IMR-90 (cell line): Measurements from ENCODE around the gene GPC6. TPM values are rescaled to one million over a fixed set of nuclear protein-coding genes. Genes with fewer than 3 reads are reported as not detected.

ENCODE experiments used
- ATAC-seq: fragments of 200-7000 bp; cut with Tn5 transposase; 2 replicates; pipeline ENCODE4 v1.9.1; 2020; ENCODE audit warnings: low read depth, mild to moderate bottlenecking, moderate library complexity
- BruUV-seq: library from RNA; stranded (reverse); fragments of 400-500 nt; replicated peaks from 2 replicates; lab custom pipeline; 2021; lab: Mats Ljungman, UMichigan
- CTCF ChIA-PET: fragments of 300-600 bp; formaldehyde crosslinking; extraction: SDS; loops from one replicate; lab custom pipeline; 2021; ENCODE audit warnings: antibody characterized with exemption; lab: Yijun Ruan, JAX
- POLR2A ChIA-PET: fragments of 300-600 bp; sonication (Branson Sonifier 250); formaldehyde crosslinking; loops from one replicate; lab custom pipeline; 2022; ENCODE audit warnings: antibody characterized with exemption; ENCODE audit not compliant: unreplicated experiment; lab: Charles Lee
- DNase-seq: peaks from one replicate; pipeline ENCODE4 v3.0.0; 2013
- H2AFZ ChIP-seq: replicated peaks from 2 replicates; pipeline ENCODE3; 2013; ENCODE audit warnings: low read length, mild to moderate bottlenecking; ENCODE audit not compliant: poor library complexity
- H2AK5ac ChIP-seq: 2 replicates; pipeline ENCODE4 v1.6.1; 2013; ENCODE audit warnings: low read depth, low read length, inconsistent platforms
- H2AK9ac ChIP-seq: replicated peaks from 2 replicates; pipeline ENCODE3; 2013; ENCODE audit warnings: mild to moderate bottlenecking, low read depth, low read length, moderate library complexity; ENCODE audit not compliant: poor library complexity
- H2BK120ac ChIP-seq: 2 replicates; pipeline ENCODE4 v1.6.1; 2013; ENCODE audit warnings: low read depth, low read length, inconsistent platforms
- H2BK15ac ChIP-seq: 3 replicates; pipeline ENCODE4 v1.6.1; 2013; ENCODE audit warnings: low read depth, low read length, inconsistent platforms
- H2BK20ac ChIP-seq: 2 replicates; pipeline ENCODE4 v1.6.1; 2013; ENCODE audit warnings: low read depth, mild to moderate bottlenecking, inconsistent platforms, low read length, moderate library complexity
- H2BK5ac ChIP-seq: 2 replicates; pipeline ENCODE4 v1.6.1; 2013; ENCODE audit warnings: mild to moderate bottlenecking, low read depth, low read length, inconsistent platforms; ENCODE audit not compliant: poor library complexity, severe bottlenecking
- H3K14ac ChIP-seq: replicated peaks from 2 replicates; pipeline ENCODE4 v1.6.1; 2013; ENCODE audit warnings: low read depth, low read length, inconsistent platforms
- H3K18ac ChIP-seq: 2 replicates; pipeline ENCODE4 v1.6.1; 2013; ENCODE audit warnings: low read depth, low read length, control low read depth
- H3K23ac ChIP-seq: 2 replicates; pipeline ENCODE4 v1.6.1; 2013; ENCODE audit warnings: low read depth, low read length, inconsistent platforms
- H3K27ac ChIP-seq: 2 replicates; pipeline ENCODE4 v1.5.1; 2013; ENCODE audit warnings: mild to moderate bottlenecking, control low read depth, low read length; ENCODE audit not compliant: insufficient read depth
- H3K27me3 ChIP-seq: 2 replicates; pipeline ENCODE4 v1.6.1; 2013; ENCODE audit warnings: low read length; ENCODE audit not compliant: control insufficient read depth, insufficient read depth
- H3K36me3 ChIP-seq: 2 replicates; pipeline ENCODE4 v1.6.1; 2013; ENCODE audit warnings: low read length, mixed read lengths; ENCODE audit not compliant: control insufficient read depth, insufficient read depth
- H3K4ac ChIP-seq: 2 replicates; pipeline ENCODE4 v1.6.1; 2013; ENCODE audit warnings: low read depth, low read length, inconsistent platforms
- H3K4me1 ChIP-seq: 2 replicates; pipeline ENCODE4 v1.6.1; 2013; ENCODE audit warnings: low read length, mixed read lengths; ENCODE audit not compliant: control insufficient read depth, insufficient read depth
- H3K4me2 ChIP-seq: 2 replicates; pipeline ENCODE4 v1.6.1; 2013; ENCODE audit warnings: low read depth, mild to moderate bottlenecking, control low read depth, low read length, moderate library complexity
- H3K4me3 ChIP-seq: 2 replicates; pipeline ENCODE4 v1.5.1; 2013; ENCODE audit warnings: low read depth, mild to moderate bottlenecking, control low read depth, low read length, moderate library complexity; ENCODE audit not compliant: insufficient read depth
- H3K56ac ChIP-seq: 2 replicates; pipeline ENCODE4 v1.6.1; 2013; ENCODE audit warnings: low read length, inconsistent platforms; ENCODE audit not compliant: insufficient read depth; ENCODE audit errors: extremely low read depth
- H3K79me1 ChIP-seq, 2 experiments: 2 replicates each; pipeline ENCODE4 v1.6.1; 2013; ENCODE audit warnings: low read length in 2 of 2, inconsistent platforms in 1 of 2, low read depth in 1 of 2
- H3K9ac ChIP-seq: 2 replicates; pipeline ENCODE4 v1.6.1; 2013; ENCODE audit warnings: low read depth, low read length, control low read depth
- H3K9me1 ChIP-seq: 2 replicates; pipeline ENCODE4 v1.6.1; 2013; ENCODE audit warnings: low read length, inconsistent platforms; ENCODE audit not compliant: insufficient read depth
- H3K9me3 ChIP-seq: 2 replicates; pipeline ENCODE4 v1.6.1; 2013; ENCODE audit warnings: low read length; ENCODE audit not compliant: control insufficient read depth, insufficient read depth
- H4K20me1 ChIP-seq: 2 replicates; pipeline ENCODE4 v1.6.1; 2013; ENCODE audit warnings: low read length, inconsistent platforms; ENCODE audit not compliant: insufficient read depth
- H4K5ac ChIP-seq: 2 replicates; pipeline ENCODE4 v1.6.1; 2013; ENCODE audit warnings: mild to moderate bottlenecking, low read depth, low read length, control low read depth
- H4K8ac ChIP-seq, 2 experiments: 2 replicates each; pipeline ENCODE4 v1.6.1; 2013; ENCODE audit warnings: low read depth in 2 of 2, low read length in 2 of 2, control low read depth in 1 of 2, inconsistent platforms in 1 of 2
- H4K91ac ChIP-seq: 2 replicates; pipeline ENCODE4 v1.6.1; 2013; ENCODE audit warnings: low read depth, low read length, inconsistent platforms; ENCODE audit not compliant: insufficient read depth
- BHLHE40 ChIP-seq: fragments of 150-350 bp; IDR thresholded peaks from 2 replicates; pipeline ENCODE4 v1.6.1; 2016; ENCODE audit warnings: mild to moderate bottlenecking, low read depth, low read length
- CEBPB ChIP-seq: IDR thresholded peaks from 2 replicates; pipeline ENCODE4 v1.6.1; 2012; ENCODE audit warnings: low read depth, low read length, improper control_type of control experiment
- RAD21 ChIP-seq: IDR thresholded peaks from 2 replicates; pipeline ENCODE4 v1.6.1; 2012; ENCODE audit warnings: low read length, improper control_type of control experiment
- WGBS, 2 experiments: methylation state at CpG; one replicate each; pipeline versions ENCODE4 v1.1.5 to v1.1.7; 2013; ENCODE audit warnings: missing lambda C conversion rate in 2 of 2; ENCODE audit not compliant: insufficient read length in 1 of 2; ENCODE audit errors: extremely low coverage in 2 of 2; 5-methylcytosine and 5-hydroxymethylcytosine counted together
- dilution Hi-C: fragments of 300-500 bp; cut with HindIII; formaldehyde crosslinking; loops from one replicate; pipeline ENCODE4 v1.14.3; 2018; ENCODE audit warnings: low sequenced_read_pairs; ENCODE audit not compliant: unreplicated experiment
- in situ Hi-C: fragments of 300-500 bp; cut with MboI; formaldehyde crosslinking; loops from 3 replicates; pipeline ENCODE4 v1.14.3; 2019; ENCODE audit warnings: low sequenced_read_pairs, inconsistent platforms, mixed read lengths
- intact Hi-C: fragments of 100-400 bp; cut with micrococcal nuclease; formaldehyde crosslinking; loops from 2 replicates; pipeline ENCODE4 v1.10.0; 2022
- polyA plus RNA-seq, 3 experiments: library from polyadenylated mRNA; depleted of rRNA; stranded (reverse); fragments of >200 nt; gene quantifications; 2 replicates each; pipeline ENCODE4 v1.2.3, GENCODE V29; 2012; ENCODE audit warnings: low replicate concordance in 1 of 3
- total RNA-seq: library from RNA; depleted of rRNA; stranded (reverse); fragments of >200 nt; gene quantifications from 2 replicates; pipeline ENCODE4 v1.2.3, GENCODE V29; 2012
- TF ChIP-seq, protein P1 (sequence below): conservative IDR thresholded peaks from 2 replicates; pipeline ENCODE4 v1.5.1; 2012; ENCODE audit warnings: mild to moderate bottlenecking, low read depth, low read length, improper control_type of control experiment

GPC6 gene
- total and polyA plus RNA-seq, 2 of the 4 experiments (the other 2 are of a cell fraction): 14.9 to 39.4 TPM

DNA sequence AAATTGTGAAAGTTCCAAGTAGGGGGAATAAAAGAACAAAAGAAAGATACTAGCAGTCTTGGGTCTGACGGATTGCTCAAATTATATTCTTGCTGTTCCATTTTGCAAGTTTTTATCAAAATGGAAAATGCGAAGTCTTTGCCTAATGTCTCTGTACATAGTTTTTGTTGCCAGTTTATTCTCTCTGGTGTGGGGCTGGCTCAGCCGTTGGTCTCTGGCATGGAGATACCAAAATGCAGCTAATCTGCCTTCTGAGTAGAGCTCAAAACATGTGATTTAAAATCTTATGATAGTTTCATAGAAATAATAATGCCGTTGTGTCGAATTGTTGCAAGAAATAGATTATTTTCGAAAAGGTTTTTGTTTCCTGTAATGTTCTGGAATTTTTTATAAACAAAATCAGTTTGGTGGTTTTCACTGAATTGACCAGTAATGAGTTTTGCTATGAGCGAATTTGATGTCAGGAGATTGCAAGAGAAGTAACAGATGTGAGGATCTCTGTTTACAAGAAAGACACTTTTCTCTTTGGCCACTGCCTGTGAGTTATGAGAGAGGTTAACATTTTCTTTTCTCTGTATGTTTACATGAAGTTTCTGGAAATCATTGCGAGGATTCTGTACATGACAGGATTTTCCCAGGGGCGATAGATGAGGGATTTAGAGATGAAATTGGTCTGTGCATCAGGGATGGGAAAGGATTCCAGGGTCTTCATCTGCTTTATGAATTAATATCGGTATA, 1105.9 kb downstream of the GPC6 start:
- POLR2A ChIA-PET: no interaction called here

More for the DNA sequence above, 1105.9 kb downstream of the GPC6 start:
- peaks cover 6% of the 10 kb centered on the region for H3K9me1 ChIP-seq
- no peaks in the 10 kb centered on the region for H3K27me3 ChIP-seq
- H3K27ac ChIP-seq: peak overlapping the region; percentile 27; the same call in 1 of the 2 replicates
- H3K23ac ChIP-seq: no peak overlapping the region
- H4K20me1 ChIP-seq: no peaks in the 10 kb centered on the region
- no peaks in the 10 kb centered on the region for H3K9me3 ChIP-seq
- ATAC-seq (peak; percentile 45), DNase-seq (peak; percentile 84)
- H3K36me3 ChIP-seq: no peaks in the 10 kb centered on the region
- H3K56ac ChIP-seq: no peak overlapping the region
- no peak overlapping the region for H3K4me3 ChIP-seq
- H3K4me2 ChIP-seq: peak overlapping the region; percentile 59
- H3K4me1 ChIP-seq: peaks cover 26% of the 10 kb centered on the region
- dilution Hi-C loops (no loop called here), in situ Hi-C loops (loop anchor here (25.0 kb wide), 1 partner anchor 1095 kb away; the partner anchor contains the start of gene GPC6), intact Hi-C loops (loop anchor here (10.0 kb wide), 1 partner anchor 128 kb away; no protein-coding TSS in a partner anchor)
- H2AFZ ChIP-seq: no peak overlapping the region
- peak overlapping the region; percentile 18; the same call in 1 of the 3 replicates for H2BK15ac ChIP-seq
- peak overlapping the region; percentile 27 for H3K18ac ChIP-seq
- H2BK20ac ChIP-seq: 0 out of 2 replicates have a peak overlapping the region, but pooled peaks have one; percentile 17
- H4K5ac ChIP-seq: peak overlapping the region; percentile 12
- H2AK9ac ChIP-seq: no peak overlapping the region
- no peak overlapping the region for H3K14ac ChIP-seq
- 0% methylated on average over 1 of the region's 10 CpGs; no CpG with 5 or more reads in 1 of the 2 experiments for WGBS, 2 experiments
- CTCF ChIA-PET: no interaction called here
- no peak overlapping the region for H3K9ac ChIP-seq
- peak overlapping the region; percentile 46; the same call in 1 of the 2 replicates for H2BK120ac ChIP-seq
- H2BK5ac ChIP-seq: no peak overlapping the region
- peak overlapping the region in 1 of 2 experiments; percentile 1; a peak in 1 of 4 replicates for H4K8ac ChIP-seq
- H3K79me1 ChIP-seq: no peaks in the 10 kb centered on the region
- no peak overlapping the region for H4K91ac ChIP-seq
- BruUV-seq: no TSS peak
- TF ChIP-seq, protein P1, sequence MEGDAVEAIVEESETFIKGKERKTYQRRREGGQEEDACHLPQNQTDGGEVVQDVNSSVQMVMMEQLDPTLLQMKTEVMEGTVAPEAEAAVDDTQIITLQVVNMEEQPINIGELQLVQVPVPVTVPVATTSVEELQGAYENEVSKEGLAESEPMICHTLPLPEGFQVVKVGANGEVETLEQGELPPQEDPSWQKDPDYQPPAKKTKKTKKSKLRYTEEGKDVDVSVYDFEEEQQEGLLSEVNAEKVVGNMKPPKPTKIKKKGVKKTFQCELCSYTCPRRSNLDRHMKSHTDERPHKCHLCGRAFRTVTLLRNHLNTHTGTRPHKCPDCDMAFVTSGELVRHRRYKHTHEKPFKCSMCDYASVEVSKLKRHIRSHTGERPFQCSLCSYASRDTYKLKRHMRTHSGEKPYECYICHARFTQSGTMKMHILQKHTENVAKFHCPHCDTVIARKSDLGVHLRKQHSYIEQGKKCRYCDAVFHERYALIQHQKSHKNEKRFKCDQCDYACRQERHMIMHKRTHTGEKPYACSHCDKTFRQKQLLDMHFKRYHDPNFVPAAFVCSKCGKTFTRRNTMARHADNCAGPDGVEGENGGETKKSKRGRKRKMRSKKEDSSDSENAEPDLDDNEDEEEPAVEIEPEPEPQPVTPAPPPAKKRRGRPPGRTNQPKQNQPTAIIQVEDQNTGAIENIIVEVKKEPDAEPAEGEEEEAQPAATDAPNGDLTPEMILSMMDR: no peak
- TF ChIP-seq RAD21 (no peak), BHLHE40 (no peak), CEBPB (0 out of 2 replicates have a peak, but pooled peaks have one; percentile 35)
- H2AK5ac ChIP-seq: no peak overlapping the region
- no peak overlapping the region for H3K4ac ChIP-seq
